IMR-90 (cell line): Measurements from ENCODE around the gene STPG4. TPM values are rescaled to one million over a fixed set of nuclear protein-coding genes. Genes with fewer than 3 reads are reported as not detected.
A peak's percentile ranks its signal among the peaks of the same experiment; 100 is the strongest.

Experiments used
- ATAC-seq: fragments of 200-7000 bp; cut with Tn5 transposase; 2 replicates; pipeline ENCODE4 v1.9.1; 2020; ENCODE audit warnings: low read depth, mild to moderate bottlenecking, moderate library complexity
- BruUV-seq: library from RNA; stranded (reverse); fragments of 400-500 nt; replicated peaks from 2 replicates; lab custom pipeline; 2021; lab: Mats Ljungman, UMichigan
- CTCF ChIA-PET: fragments of 300-600 bp; formaldehyde crosslinking; extraction: SDS; loops from one replicate; lab custom pipeline; 2021; ENCODE audit warnings: antibody characterized with exemption; lab: Yijun Ruan, JAX
- POLR2A ChIA-PET: fragments of 300-600 bp; sonication (Branson Sonifier 250); formaldehyde crosslinking; loops from one replicate; lab custom pipeline; 2022; ENCODE audit warnings: antibody characterized with exemption; ENCODE audit not compliant: unreplicated experiment; lab: Charles Lee
- DNase-seq: peaks from one replicate; pipeline ENCODE4 v3.0.0; 2013
- H2AFZ ChIP-seq: replicated peaks from 2 replicates; pipeline ENCODE3; 2013; ENCODE audit warnings: low read length, mild to moderate bottlenecking; ENCODE audit not compliant: poor library complexity
- H2AK5ac ChIP-seq: 2 replicates; pipeline ENCODE4 v1.6.1; 2013; ENCODE audit warnings: low read depth, low read length, inconsistent platforms
- H2AK9ac ChIP-seq: replicated peaks from 2 replicates; pipeline ENCODE3; 2013; ENCODE audit warnings: mild to moderate bottlenecking, low read depth, low read length, moderate library complexity; ENCODE audit not compliant: poor library complexity
- H2BK120ac ChIP-seq: 2 replicates; pipeline ENCODE4 v1.6.1; 2013; ENCODE audit warnings: low read depth, low read length, inconsistent platforms
- H2BK15ac ChIP-seq: 3 replicates; pipeline ENCODE4 v1.6.1; 2013; ENCODE audit warnings: low read depth, low read length, inconsistent platforms
- H2BK20ac ChIP-seq: 2 replicates; pipeline ENCODE4 v1.6.1; 2013; ENCODE audit warnings: low read depth, mild to moderate bottlenecking, inconsistent platforms, low read length, moderate library complexity
- H2BK5ac ChIP-seq: 2 replicates; pipeline ENCODE4 v1.6.1; 2013; ENCODE audit warnings: mild to moderate bottlenecking, low read depth, low read length, inconsistent platforms; ENCODE audit not compliant: poor library complexity, severe bottlenecking
- H3K14ac ChIP-seq: replicated peaks from 2 replicates; pipeline ENCODE4 v1.6.1; 2013; ENCODE audit warnings: low read depth, low read length, inconsistent platforms
- H3K18ac ChIP-seq: 2 replicates; pipeline ENCODE4 v1.6.1; 2013; ENCODE audit warnings: low read depth, low read length, control low read depth
- H3K23ac ChIP-seq: 2 replicates; pipeline ENCODE4 v1.6.1; 2013; ENCODE audit warnings: low read depth, low read length, inconsistent platforms
- H3K27ac ChIP-seq: 2 replicates; pipeline ENCODE4 v1.5.1; 2013; ENCODE audit warnings: mild to moderate bottlenecking, control low read depth, low read length; ENCODE audit not compliant: insufficient read depth
- H3K27me3 ChIP-seq: 2 replicates; pipeline ENCODE4 v1.6.1; 2013; ENCODE audit warnings: low read length; ENCODE audit not compliant: control insufficient read depth, insufficient read depth
- H3K36me3 ChIP-seq: 2 replicates; pipeline ENCODE4 v1.6.1; 2013; ENCODE audit warnings: low read length, mixed read lengths; ENCODE audit not compliant: control insufficient read depth, insufficient read depth
- H3K4ac ChIP-seq: 2 replicates; pipeline ENCODE4 v1.6.1; 2013; ENCODE audit warnings: low read depth, low read length, inconsistent platforms
- H3K4me1 ChIP-seq: 2 replicates; pipeline ENCODE4 v1.6.1; 2013; ENCODE audit warnings: low read length, mixed read lengths; ENCODE audit not compliant: control insufficient read depth, insufficient read depth
- H3K4me2 ChIP-seq: 2 replicates; pipeline ENCODE4 v1.6.1; 2013; ENCODE audit warnings: low read depth, mild to moderate bottlenecking, control low read depth, low read length, moderate library complexity
- H3K4me3 ChIP-seq: 2 replicates; pipeline ENCODE4 v1.5.1; 2013; ENCODE audit warnings: low read depth, mild to moderate bottlenecking, control low read depth, low read length, moderate library complexity; ENCODE audit not compliant: insufficient read depth
- H3K56ac ChIP-seq: 2 replicates; pipeline ENCODE4 v1.6.1; 2013; ENCODE audit warnings: low read length, inconsistent platforms; ENCODE audit not compliant: insufficient read depth; ENCODE audit errors: extremely low read depth
- H3K79me1 ChIP-seq, 2 experiments: 2 replicates each; pipeline ENCODE4 v1.6.1; 2013; ENCODE audit warnings: low read length in 2 of 2, inconsistent platforms in 1 of 2, low read depth in 1 of 2
- H3K9ac ChIP-seq: 2 replicates; pipeline ENCODE4 v1.6.1; 2013; ENCODE audit warnings: low read depth, low read length, control low read depth
- H3K9me1 ChIP-seq: 2 replicates; pipeline ENCODE4 v1.6.1; 2013; ENCODE audit warnings: low read length, inconsistent platforms; ENCODE audit not compliant: insufficient read depth
- H3K9me3 ChIP-seq: 2 replicates; pipeline ENCODE4 v1.6.1; 2013; ENCODE audit warnings: low read length; ENCODE audit not compliant: control insufficient read depth, insufficient read depth
- H4K20me1 ChIP-seq: 2 replicates; pipeline ENCODE4 v1.6.1; 2013; ENCODE audit warnings: low read length, inconsistent platforms; ENCODE audit not compliant: insufficient read depth
- H4K5ac ChIP-seq: 2 replicates; pipeline ENCODE4 v1.6.1; 2013; ENCODE audit warnings: mild to moderate bottlenecking, low read depth, low read length, control low read depth
- H4K8ac ChIP-seq, 2 experiments: 2 replicates each; pipeline ENCODE4 v1.6.1; 2013; ENCODE audit warnings: low read depth in 2 of 2, low read length in 2 of 2, control low read depth in 1 of 2, inconsistent platforms in 1 of 2
- H4K91ac ChIP-seq: 2 replicates; pipeline ENCODE4 v1.6.1; 2013; ENCODE audit warnings: low read depth, low read length, inconsistent platforms; ENCODE audit not compliant: insufficient read depth
- BHLHE40 ChIP-seq: fragments of 150-350 bp; IDR thresholded peaks from 2 replicates; pipeline ENCODE4 v1.6.1; 2016; ENCODE audit warnings: mild to moderate bottlenecking, low read depth, low read length
- FOS ChIP-seq: fragments of 150-350 bp; IDR thresholded peaks from 2 replicates; pipeline ENCODE4 v1.6.1; 2016; ENCODE audit warnings: low read depth, low read length
- MAFK ChIP-seq: IDR thresholded peaks from 2 replicates; pipeline ENCODE4 v1.6.1; 2012; ENCODE audit warnings: low read depth, low read length, improper control_type of control experiment
- WGBS, 2 experiments: methylation state at CpG; one replicate each; pipeline versions ENCODE4 v1.1.5 to v1.1.7; 2013; ENCODE audit warnings: missing lambda C conversion rate in 2 of 2; ENCODE audit not compliant: insufficient read length in 1 of 2; ENCODE audit errors: extremely low coverage in 2 of 2; 5-methylcytosine and 5-hydroxymethylcytosine counted together
- dilution Hi-C: fragments of 300-500 bp; cut with HindIII; formaldehyde crosslinking; loops from one replicate; pipeline ENCODE4 v1.14.3; 2018; ENCODE audit warnings: low sequenced_read_pairs; ENCODE audit not compliant: unreplicated experiment
- in situ Hi-C: fragments of 300-500 bp; cut with MboI; formaldehyde crosslinking; loops from 3 replicates; pipeline ENCODE4 v1.14.3; 2019; ENCODE audit warnings: low sequenced_read_pairs, inconsistent platforms, mixed read lengths
- intact Hi-C: fragments of 100-400 bp; cut with micrococcal nuclease; formaldehyde crosslinking; loops from 2 replicates; pipeline ENCODE4 v1.10.0; 2022
- polyA plus RNA-seq, 3 experiments: library from polyadenylated mRNA; depleted of rRNA; stranded (reverse); fragments of >200 nt; gene quantifications; 2 replicates each; pipeline ENCODE4 v1.2.3, GENCODE V29; 2012; ENCODE audit warnings: low replicate concordance in 1 of 3
- total RNA-seq: library from RNA; depleted of rRNA; stranded (reverse); fragments of >200 nt; gene quantifications from 2 replicates; pipeline ENCODE4 v1.2.3, GENCODE V29; 2012

Gene STPG4
- total and polyA plus RNA-seq, 2 of the 4 experiments (the other 2 are of a cell fraction): 0.12 to 0.18 TPM

DNA sequence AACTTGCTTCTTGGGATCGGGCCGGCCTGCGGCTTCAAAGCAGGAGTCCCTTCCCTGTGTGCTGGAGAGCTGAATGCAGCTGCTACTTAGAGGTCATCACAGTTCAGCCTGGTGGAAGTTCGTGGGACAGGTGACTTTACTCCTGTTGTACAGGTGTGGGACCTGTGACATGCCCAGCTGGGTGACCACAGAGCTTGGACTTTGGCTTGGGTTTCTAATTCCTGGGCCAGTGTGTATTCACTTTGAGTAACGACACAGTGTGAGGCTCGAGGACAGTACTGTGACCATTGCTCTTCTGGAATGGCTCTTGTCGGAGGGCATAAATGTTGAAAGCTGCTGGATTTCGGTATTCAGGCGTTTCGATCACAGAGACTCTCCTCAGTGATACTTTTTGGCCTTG, 114.5 kb downstream of the STPG4 start:
- Histone ChIP-seq H3K23ac (peak overlapping the region; percentile 86), H3K9me1 (peaks cover 55% of the 10 kb centered on the region), H3K4me3 (no peak overlapping the region), H4K20me1 (peaks cover 3% of the 10 kb centered on the region; the same call in 1 of the 2 replicates), H3K9ac (peak overlapping the region; percentile 27), H3K56ac (peak overlapping the region; percentile 25), H2AFZ (no peak overlapping the region), H3K18ac (peak overlapping the region; percentile 52), H2BK5ac (peak overlapping the region; percentile 91), H4K8ac (peak overlapping the region; percentile 55 to 78; a peak in 3 of 4 replicates), H3K79me1 (peaks cover 29 to 87% of the 10 kb centered on the region in 2 experiments; a peak in 3 of 4 replicates), H3K14ac (peak overlapping the region; percentile 86), H3K36me3 (peaks cover 8% of the 10 kb centered on the region; the same call in 1 of the 2 replicates), H3K4me2 (no peak overlapping the region), H3K9me3 (no peaks in the 10 kb centered on the region), H3K4me1 (peaks cover 42% of the 10 kb centered on the region), H3K4ac (peak overlapping the region; percentile 98), H3K27me3 (no peaks in the 10 kb centered on the region), H3K27ac (peak overlapping the region; percentile 81), H2BK120ac (peak overlapping the region; percentile 95), H4K91ac (peak overlapping the region; percentile 96), H2AK5ac (peak overlapping the region; percentile 99), H2AK9ac (peak overlapping the region; percentile 29), H2BK20ac (peak overlapping the region; percentile 81), H4K5ac (peak overlapping the region; percentile 43; the same call in 1 of the 2 replicates), H2BK15ac (peak overlapping the region; percentile 89; the same call in 2 of the 3 replicates)
- no peak for DNase-seq
- WGBS, 2 experiments: 84% methylated on average over 5 of the region's 10 CpGs; no CpG with 5 or more reads in 1 of the 2 experiments
- TF ChIP-seq FOS (no peak), MAFK (no peak), BHLHE40 (no peak)
- no peak for ATAC-seq
- POLR2A ChIA-PET: no interaction called here
- intact Hi-C loops (no loop called here), dilution Hi-C loops (no loop called here), in situ Hi-C loops (no loop called here)
- CTCF ChIA-PET: no interaction called here
- BruUV-seq: no TSS peak
